ENCODE data around the gene NOS1AP.

DNA sequence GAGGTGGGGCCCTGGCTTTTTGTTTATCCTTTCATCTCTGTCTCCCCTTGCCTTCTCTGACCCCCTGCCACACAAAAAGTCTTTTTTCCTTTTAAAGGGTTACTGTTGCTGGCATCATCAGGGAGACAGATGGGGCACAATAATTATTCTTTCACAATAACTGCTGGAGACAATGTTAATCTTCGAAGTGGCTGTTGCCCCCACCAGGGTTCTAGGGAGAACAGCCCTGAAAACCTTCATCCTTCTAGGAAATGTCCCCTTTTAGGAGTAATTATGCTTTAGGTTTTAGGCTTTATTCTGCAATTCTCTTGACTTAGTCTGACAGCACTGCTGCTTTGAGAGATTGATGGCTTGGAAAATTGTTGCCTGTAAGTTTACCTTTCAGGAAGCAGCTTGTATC is 150.0 kb downstream of the NOS1AP start:
- TF ChIP-seq, protein P1, sequence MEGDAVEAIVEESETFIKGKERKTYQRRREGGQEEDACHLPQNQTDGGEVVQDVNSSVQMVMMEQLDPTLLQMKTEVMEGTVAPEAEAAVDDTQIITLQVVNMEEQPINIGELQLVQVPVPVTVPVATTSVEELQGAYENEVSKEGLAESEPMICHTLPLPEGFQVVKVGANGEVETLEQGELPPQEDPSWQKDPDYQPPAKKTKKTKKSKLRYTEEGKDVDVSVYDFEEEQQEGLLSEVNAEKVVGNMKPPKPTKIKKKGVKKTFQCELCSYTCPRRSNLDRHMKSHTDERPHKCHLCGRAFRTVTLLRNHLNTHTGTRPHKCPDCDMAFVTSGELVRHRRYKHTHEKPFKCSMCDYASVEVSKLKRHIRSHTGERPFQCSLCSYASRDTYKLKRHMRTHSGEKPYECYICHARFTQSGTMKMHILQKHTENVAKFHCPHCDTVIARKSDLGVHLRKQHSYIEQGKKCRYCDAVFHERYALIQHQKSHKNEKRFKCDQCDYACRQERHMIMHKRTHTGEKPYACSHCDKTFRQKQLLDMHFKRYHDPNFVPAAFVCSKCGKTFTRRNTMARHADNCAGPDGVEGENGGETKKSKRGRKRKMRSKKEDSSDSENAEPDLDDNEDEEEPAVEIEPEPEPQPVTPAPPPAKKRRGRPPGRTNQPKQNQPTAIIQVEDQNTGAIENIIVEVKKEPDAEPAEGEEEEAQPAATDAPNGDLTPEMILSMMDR (IDR thresholded peaks at IDR 0.05): no peak
- no peak for TF ChIP-seq POLR2A (IDR thresholded peaks at IDR 0.05)

All from lower leg skin (tissue), 3 donors.